Testis (tissue), 2 donors: ENCODE measurements around the gene IFI30.

Experiments
- CTCF ChIP-seq, 3 experiments: fragments of 450-650 bp in 2 of 3; fragments of 200-600 bp in 1 of 3; sonication (generic) in 1 of 3; IDR thresholded peaks; one replicate each; pipeline ENCODE4 v1.5.1; 2016 to 2019; ENCODE audit warnings: antibody characterized with exemption in 3 of 3, mild to moderate bottlenecking in 2 of 3, moderate library complexity in 1 of 3
- POLR2A ChIP-seq: fragments of 450-650 bp; IDR thresholded peaks from one replicate; pipeline ENCODE4 v1.6.1; 2017; ENCODE audit warnings: antibody characterized with exemption, mild to moderate bottlenecking, moderate library complexity

GRCh38 chr19:18156268-18156667 lies 17.3 kb upstream of the IFI30 start:
- TF ChIP-seq CTCF (IDR thresholded peaks at IDR 0.05) (no peak), POLR2A (no peak)
